Activated T-helper 1 cell treated with anti-CD3 and anti-CD28 coated beads, Interleukin-12 subunit alpha, Interleukin-12 subunit beta, Interleukin-2, Interleukin-4 antibody, amounts not matched to agents 30 ng/mL and 10 ng/mL and 1 ng/mL, durations not matched to agents 14 hours and 24 hours and 36 hours (primary cell): ENCODE data around the gene PRSS22. TPM values are rescaled to one million over a fixed set of nuclear protein-coding genes. Genes with fewer than 3 reads are reported as not detected.

Experiments
- DNase-seq: peaks from one replicate; pipeline ENCODE4 v3.0.0; 2021; ENCODE audit warnings: low spot score
- H3K27ac Mint-ChIP-seq: one replicate; pipeline ENCODE4 v1.8.0; 2021; ENCODE audit warnings: mild to moderate bottlenecking, mixed read lengths
- H3K27me3 Mint-ChIP-seq: one replicate; pipeline ENCODE4 v1.8.0; 2022; ENCODE audit warnings: mild to moderate bottlenecking, moderate library complexity, mixed read lengths; ENCODE audit not compliant: insufficient read depth
- H3K36me3 Mint-ChIP-seq: one replicate; pipeline ENCODE4 v1.8.0; 2021; ENCODE audit warnings: low read depth, mixed read lengths
- H3K4me1 Mint-ChIP-seq: one replicate; pipeline ENCODE4 v1.8.0; 2021; ENCODE audit warnings: low read depth, mixed read lengths
- H3K4me3 Mint-ChIP-seq: one replicate; pipeline ENCODE4 v1.8.0; 2021; ENCODE audit warnings: mild to moderate bottlenecking, moderate library complexity, mixed read lengths
- H3K9me3 Mint-ChIP-seq: one replicate; pipeline ENCODE4 v1.8.0; 2021; ENCODE audit warnings: mixed read lengths
- intact Hi-C: fragments of 100-400 bp; cut with micrococcal nuclease; formaldehyde crosslinking; loops from one replicate; pipeline ENCODE4 v1.15.1; 2024
- total RNA-seq: library from RNA; stranded (reverse); gene quantifications from 2 replicates; pipeline ENCODE4 v1.2.3, GENCODE V29; 2022

Gene PRSS22
- total RNA-seq, 1 donor from 2014 or later = not detected

DNA sequence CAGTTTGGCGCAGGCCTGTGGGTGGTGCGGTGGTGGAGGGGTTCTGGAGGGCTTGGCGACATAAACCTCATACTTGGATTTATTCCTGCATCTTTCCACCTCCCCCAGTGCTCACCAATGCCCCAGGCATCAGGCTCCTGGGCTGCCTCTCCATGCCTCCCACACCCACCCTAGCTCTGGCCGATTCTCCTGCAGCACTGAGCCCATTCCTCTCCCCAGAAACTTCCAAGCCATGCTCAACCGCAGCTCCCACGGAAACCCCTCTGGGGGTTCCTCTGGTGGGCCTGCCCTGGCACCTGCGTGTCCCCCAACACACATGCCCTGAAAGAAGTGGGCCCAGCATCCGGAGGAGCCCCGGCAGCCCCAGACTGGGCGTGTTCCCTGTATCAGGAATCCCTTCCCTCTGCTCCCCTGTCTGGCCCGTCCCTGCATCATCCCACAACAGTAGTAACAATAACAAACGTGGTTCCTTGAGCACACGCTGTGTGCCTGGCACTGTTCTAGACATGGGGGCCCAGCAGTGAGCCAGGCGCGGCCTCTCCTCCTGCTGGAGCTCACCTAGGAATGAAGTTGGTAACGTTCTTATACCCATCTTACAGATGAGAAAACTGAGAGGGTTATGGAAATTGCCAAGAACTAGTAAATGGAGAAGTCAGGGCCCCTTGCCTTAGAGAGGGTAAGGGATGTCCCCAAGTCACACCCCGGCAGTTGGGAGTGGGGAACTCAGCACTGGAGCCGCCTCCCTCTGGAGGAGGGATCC, 38.6 kb downstream of the PRSS22 start:
- H3K36me3 Mint-ChIP-seq = no peaks in the 10 kb centered on the region
- H3K4me3 Mint-ChIP-seq = no peak overlapping the region
- no peak overlapping the region for H3K27ac Mint-ChIP-seq
- no peaks in the 10 kb centered on the region for H3K9me3 Mint-ChIP-seq
- DNase-seq = no peak
- H3K27me3 Mint-ChIP-seq = no peaks in the 10 kb centered on the region
- intact Hi-C loops = no loop called here
- H3K4me1 Mint-ChIP-seq = no peaks in the 10 kb centered on the region

DNA sequence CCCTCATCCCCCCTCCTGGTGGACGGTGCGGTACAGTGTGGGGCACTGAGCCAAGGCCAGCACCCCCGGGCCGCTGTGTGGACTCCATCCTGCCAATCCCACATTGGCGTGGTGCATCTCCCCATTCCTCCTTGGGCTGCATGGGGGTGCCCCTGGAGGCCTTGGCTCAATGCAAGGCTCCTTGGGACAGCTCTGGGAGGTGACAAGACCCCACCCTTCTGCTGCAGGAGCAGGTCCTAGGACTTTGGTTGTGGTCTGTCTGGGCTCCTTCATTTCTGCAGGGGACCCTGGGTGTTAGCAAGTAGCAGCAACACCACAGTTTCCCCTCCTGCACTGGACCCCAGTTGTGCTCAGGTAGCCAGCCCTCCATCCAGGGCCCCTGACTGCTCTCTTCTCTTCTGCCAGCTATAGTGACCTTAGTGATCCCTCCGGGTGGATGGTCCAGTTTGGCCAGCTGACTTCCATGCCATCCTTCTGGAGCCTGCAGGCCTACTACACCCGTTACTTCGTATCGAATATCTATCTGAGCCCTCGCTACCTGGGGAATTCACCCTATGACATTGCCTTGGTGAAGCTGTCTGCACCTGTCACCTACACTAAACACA, 39.6 kb downstream of the PRSS22 start:
- H3K4me1 Mint-ChIP-seq = no peaks in the 10 kb centered on the region
- no peaks in the 10 kb centered on the region for H3K9me3 Mint-ChIP-seq
- intact Hi-C loops = no loop called here
- H3K27ac Mint-ChIP-seq = peak overlapping the region; percentile 13
- H3K4me3 Mint-ChIP-seq = no peak overlapping the region
- no peaks in the 10 kb centered on the region for H3K36me3 Mint-ChIP-seq
- H3K27me3 Mint-ChIP-seq = no peaks in the 10 kb centered on the region
- no peak for DNase-seq

DNA sequence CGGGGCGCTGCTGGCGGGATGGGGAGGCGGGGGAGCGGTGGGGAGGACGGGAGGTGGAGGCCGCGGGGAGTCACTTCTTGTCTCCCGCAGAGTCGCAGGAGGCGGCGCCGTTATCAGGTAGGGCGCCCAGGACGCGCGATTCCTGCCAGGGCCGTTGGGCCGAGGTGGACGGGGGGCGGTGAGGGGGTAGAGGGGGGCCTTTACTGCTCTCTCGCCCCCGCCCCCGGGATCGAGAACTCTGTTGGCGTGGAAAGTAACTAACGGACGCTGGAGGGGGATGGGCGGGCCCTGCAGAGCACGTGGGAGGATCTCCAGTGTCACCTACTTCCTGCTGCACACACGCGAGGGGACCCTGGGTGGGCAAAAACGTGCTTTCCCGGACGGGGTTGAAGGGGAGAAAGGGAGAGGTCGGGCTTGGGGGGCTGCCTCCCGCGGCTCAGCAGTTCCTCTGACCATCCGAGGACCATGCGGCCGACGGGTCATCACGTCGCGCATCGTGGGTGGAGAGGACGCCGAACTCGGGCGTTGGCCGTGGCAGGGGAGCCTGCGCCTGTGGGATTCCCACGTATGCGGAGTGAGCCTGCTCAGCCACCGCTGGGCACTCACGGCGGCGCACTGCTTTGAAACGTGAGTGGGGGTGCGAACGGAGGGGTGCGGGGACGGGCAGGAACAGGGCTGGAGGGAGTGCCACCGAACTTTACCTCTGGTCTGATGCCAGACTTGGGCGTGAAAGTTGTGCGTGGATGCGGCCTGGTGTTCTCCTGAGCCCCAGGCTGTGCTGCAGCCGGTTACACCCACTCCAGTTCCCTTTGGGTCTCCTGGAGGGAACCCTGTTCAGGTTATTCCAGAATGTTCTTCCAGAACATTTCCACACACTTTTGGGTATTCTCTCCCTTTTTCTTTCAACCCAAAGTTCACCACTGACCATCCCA, 40.4 kb downstream of the PRSS22 start:
- Mint-ChIP-seq H3K36me3 (no peaks in the 10 kb centered on the region), H3K4me3 (peak overlapping the region; percentile 45), H3K27me3 (no peaks in the 10 kb centered on the region), H3K4me1 (no peaks in the 10 kb centered on the region), H3K27ac (peak overlapping the region; percentile 13), H3K9me3 (no peaks in the 10 kb centered on the region)
- no peak for DNase-seq
- intact Hi-C loops = no loop called here

DNA sequence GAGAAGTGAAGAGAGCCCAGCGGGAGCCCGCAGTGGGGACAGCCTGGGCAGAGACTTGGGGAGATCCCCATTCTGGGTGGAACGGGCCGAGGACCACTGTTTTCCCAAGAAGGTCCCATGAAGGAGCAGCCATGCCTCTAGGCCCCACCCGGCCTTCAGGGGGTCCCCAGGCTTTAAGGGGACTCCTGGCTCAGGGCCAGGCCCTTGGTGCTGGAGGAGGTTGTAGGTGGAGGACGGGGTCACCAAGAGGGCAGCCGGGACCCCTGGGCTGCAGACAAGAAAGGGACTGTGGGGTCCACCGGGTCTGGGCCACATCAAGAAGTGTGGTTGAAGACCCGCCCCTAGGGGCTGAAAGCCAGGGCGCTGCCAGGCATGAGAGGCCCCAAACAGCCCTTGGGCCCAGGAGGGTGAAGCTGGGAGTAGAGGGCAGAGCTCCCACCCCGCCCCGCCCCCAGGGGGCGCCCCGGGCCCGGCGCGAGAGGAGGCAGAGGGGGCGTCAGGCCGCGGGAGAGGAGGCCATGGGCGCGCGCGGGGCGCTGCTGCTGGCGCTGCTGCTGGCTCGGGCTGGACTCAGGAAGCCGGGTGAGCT, 41.1 kb downstream of the PRSS22 start, which contains the start of gene PRSS21:
TSS of gene PRSS21 (plus strand) at position 487 of the 589 bp plus-strand sequence. CDS start at position 519, 32 bp downstream.
- H3K4me3 Mint-ChIP-seq = peak within 1 kb of the TSS; percentile 45
- H3K9me3 Mint-ChIP-seq = no peaks in the 10 kb centered on the region
- H3K4me1 Mint-ChIP-seq = no peaks in the 10 kb centered on the region
- H3K27me3 Mint-ChIP-seq = no peaks in the 10 kb centered on the region
- no peaks in the 10 kb centered on the region for H3K36me3 Mint-ChIP-seq
- DNase-seq = peak; percentile 9
- no peak within 1 kb of the TSS for H3K27ac Mint-ChIP-seq
- intact Hi-C loops = no loop called here

GRCh38 chr16:2815299-2815771, 42.6 kb downstream of the PRSS22 start:
- intact Hi-C loops = no loop called here
- H3K27me3 Mint-ChIP-seq = no peaks in the 10 kb centered on the region
- DNase-seq = no peak
- H3K27ac Mint-ChIP-seq = no peak overlapping the region
- H3K4me3 Mint-ChIP-seq = no peak overlapping the region
- H3K4me1 Mint-ChIP-seq = no peaks in the 10 kb centered on the region
- no peaks in the 10 kb centered on the region for H3K9me3 Mint-ChIP-seq
- no peaks in the 10 kb centered on the region for H3K36me3 Mint-ChIP-seq

DNA sequence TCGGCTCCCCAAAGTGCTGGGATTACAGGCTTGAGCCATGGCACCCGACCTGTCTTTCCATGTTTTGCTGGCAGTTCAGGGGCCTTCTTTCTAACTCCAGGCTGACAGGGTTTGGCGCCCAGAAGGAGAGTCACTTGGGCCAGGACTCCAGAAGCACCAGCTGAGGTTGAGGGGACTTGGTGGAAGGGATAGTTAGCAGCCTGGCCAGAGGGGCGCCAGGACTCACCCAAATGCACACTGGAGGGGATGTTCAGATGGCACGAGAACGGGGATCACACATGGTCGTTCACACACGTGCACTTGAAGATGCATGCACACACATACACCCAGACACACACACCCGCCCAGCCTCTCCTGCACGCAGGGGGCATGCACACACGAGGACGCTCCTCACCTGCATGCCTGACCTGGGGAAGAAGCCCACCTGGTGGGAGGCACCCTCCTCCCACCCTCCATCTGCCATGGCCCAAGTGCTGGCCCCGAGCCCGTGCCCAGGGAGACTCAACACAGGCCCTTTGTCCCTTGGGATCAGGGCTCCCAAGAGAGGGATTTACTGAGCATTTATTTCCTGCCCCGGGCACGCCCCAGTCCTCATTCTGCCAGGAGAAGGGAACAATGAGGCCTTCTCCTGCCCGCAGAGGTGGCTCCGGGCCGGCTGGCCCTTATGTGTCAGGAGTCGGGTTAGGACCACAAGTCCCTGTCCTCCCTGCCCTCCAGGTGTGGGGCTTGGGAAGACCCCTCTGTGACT, 43.2 kb downstream of the PRSS22 start:
- Mint-ChIP-seq H3K4me3 (no peak overlapping the region), H3K4me1 (no peaks in the 10 kb centered on the region), H3K27me3 (peaks cover 2% of the 10 kb centered on the region), H3K36me3 (no peaks in the 10 kb centered on the region), H3K9me3 (no peaks in the 10 kb centered on the region), H3K27ac (no peak overlapping the region)
- no peak for DNase-seq
- intact Hi-C loops = no loop called here

DNA sequence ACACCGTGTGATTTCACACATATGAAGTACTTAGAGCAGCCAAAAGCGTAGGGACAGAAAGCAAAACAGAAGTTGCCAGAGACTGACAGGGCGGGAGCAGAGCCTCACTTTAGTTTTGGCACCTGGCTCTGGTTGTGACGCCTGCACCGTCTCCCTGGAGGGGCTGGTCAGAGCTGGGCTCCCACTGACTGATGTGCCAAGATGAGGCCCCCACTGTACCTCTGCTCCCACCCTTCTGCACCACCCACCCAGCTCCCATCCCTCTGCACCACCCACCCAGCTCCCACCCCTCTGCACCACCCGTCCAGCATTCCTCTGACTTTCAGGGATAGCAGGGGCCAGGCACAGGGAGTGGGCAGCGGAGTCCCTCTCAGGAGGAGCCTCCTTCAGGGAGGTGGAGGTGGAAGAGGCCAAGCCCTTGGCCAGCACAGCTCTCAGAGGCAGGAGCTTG, 44.2 kb downstream of the PRSS22 start:
- Mint-ChIP-seq H3K4me3 (no peak overlapping the region), H3K9me3 (no peaks in the 10 kb centered on the region), H3K27ac (no peak overlapping the region), H3K36me3 (no peaks in the 10 kb centered on the region), H3K4me1 (no peaks in the 10 kb centered on the region), H3K27me3 (peaks cover 2% of the 10 kb centered on the region)
- intact Hi-C loops = no loop called here
- DNase-seq = no peak

DNA sequence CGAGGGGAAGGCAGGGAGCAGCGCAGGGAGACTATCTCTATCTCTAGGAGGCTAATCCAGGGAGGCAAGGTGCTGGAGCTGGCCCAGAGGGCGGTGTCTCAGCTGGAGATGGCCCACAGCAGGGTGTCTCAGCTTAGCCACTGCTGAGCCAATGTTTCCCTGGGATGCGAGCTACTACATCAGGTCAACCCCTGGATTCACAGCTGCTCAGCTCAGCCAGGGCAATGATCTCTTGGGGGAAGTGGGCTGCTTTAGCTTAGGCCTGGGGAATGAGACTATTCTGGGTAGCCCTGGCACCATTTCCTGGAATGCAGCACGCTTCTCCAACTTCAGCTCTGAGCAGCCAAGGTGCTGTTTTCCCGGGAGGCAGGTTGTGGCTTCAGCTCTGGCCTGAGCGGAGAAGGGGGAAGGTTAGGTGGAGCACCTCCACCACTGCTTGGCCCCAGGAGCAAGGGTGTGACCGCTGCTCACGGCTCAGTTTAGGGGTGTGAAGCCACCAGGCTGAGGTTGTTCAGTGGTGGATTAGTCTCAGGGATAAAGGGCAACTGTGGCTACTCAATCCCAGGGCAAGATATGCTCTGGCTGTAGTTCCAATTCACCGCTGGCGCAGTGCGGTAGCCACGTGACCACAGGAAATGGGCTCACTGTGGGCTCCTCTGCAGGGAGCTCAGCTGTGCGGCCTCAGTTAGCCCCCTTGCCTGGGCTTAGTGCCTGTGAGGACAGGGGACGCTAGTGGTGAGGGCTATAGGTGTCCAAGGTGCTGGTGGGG, 46.1 kb downstream of the PRSS22 start:
- no peaks in the 10 kb centered on the region for H3K36me3 Mint-ChIP-seq
- DNase-seq = no peak
- H3K27me3 Mint-ChIP-seq = peaks cover 2% of the 10 kb centered on the region
- H3K4me1 Mint-ChIP-seq = no peaks in the 10 kb centered on the region
- H3K9me3 Mint-ChIP-seq = no peaks in the 10 kb centered on the region
- no peak overlapping the region for H3K4me3 Mint-ChIP-seq
- H3K27ac Mint-ChIP-seq = no peak overlapping the region
- intact Hi-C loops = no loop called here

DNA sequence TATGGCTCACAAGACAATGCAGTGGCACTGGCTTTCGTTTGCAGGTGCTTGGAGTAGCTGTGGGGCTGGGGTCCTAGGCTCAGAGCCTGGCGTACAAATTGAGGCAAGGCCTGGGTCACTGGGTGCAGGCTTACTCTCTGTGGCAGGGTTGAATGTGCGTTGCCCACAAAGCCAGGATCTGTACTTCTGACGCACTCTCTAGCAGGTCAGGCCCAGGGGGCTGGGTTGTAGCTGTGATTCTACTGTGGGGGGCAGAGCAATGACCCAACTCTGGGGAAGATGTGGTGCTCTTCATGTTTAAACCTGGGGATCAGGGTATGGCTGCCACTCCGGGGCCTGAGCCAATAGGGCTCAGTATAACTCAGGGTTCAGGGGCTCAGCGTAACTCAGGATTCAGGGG, 47.3 kb downstream of the PRSS22 start:
- Mint-ChIP-seq H3K4me3 (no peak overlapping the region), H3K27ac (no peak overlapping the region), H3K27me3 (peaks cover 2% of the 10 kb centered on the region), H3K4me1 (no peaks in the 10 kb centered on the region), H3K36me3 (no peaks in the 10 kb centered on the region), H3K9me3 (no peaks in the 10 kb centered on the region)
- intact Hi-C loops = no loop called here
- no peak for DNase-seq

GRCh38 chr16:2809149-2809760, 48.7 kb downstream of the PRSS22 start:
- intact Hi-C loops = no loop called here
- peaks cover 5% of the 10 kb centered on the region for H3K27me3 Mint-ChIP-seq
- H3K4me3 Mint-ChIP-seq = no peak overlapping the region
- H3K27ac Mint-ChIP-seq = no peak overlapping the region
- H3K36me3 Mint-ChIP-seq = no peaks in the 10 kb centered on the region
- H3K4me1 Mint-ChIP-seq = no peaks in the 10 kb centered on the region
- DNase-seq = no peak
- H3K9me3 Mint-ChIP-seq = no peaks in the 10 kb centered on the region

DNA sequence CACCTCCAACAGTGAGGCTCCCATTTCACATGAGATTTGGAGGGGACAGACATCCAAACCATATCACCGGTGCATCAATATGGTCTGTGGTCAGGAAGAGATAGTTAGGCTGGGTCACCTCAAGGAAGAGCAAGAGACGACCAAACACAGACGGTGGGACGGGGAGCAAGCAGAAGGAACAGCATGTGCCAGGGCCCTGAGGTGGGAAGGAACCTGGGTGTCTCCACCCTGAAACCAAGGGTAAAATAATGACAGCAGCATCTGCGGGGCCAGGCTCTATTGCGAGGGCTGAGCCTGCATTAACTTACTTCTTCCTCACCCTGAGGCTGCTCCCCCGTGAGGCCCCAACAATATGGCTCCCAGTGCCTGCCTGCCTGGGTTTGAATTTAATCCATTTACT, 49.8 kb downstream of the PRSS22 start:
- Mint-ChIP-seq H3K4me3 (no peak overlapping the region), H3K27ac (no peak overlapping the region), H3K27me3 (peaks cover 9% of the 10 kb centered on the region), H3K36me3 (no peaks in the 10 kb centered on the region), H3K4me1 (no peaks in the 10 kb centered on the region), H3K9me3 (peaks cover 5% of the 10 kb centered on the region)
- DNase-seq = no peak
- intact Hi-C loops = no loop called here
